ENCODE measurements around the gene ZHX3. TPM values are rescaled to one million over a fixed set of nuclear protein-coding genes. Genes with fewer than 3 reads are reported as not detected.

Gene ZHX3
- 4.0 to 5.5 TPM (median 4.7 TPM) in 5 replicates for total RNA-seq (2022; extraction: Qiagen RNA extraction; ENCODE audit: low read depth)

GRCh38 chr20:41317546-41318270 lies at the start of gene ZHX3:
Gene ZHX3 (minus strand): TSS chr20:41317731. CDS start chr20:41204916, 112,815 bp downstream.

GRCh38 chr20:41366546-41367392 lies 49.2 kb upstream of the ZHX3 start, which contains the start of gene EMILIN3:
Gene EMILIN3 (minus strand): TSS chr20:41366818. CDS start chr20:41366634, 184 bp downstream.

GRCh38 chr20:41340327-41341055 lies 23.0 kb upstream of the ZHX3 start, which contains the start of gene LPIN3:
Gene LPIN3 (plus strand): TSS chr20:41340821. CDS start chr20:41345804, 4,983 bp downstream.

GRCh38 chr20:41136680-41137613 lies 180.6 kb downstream of the ZHX3 start, which contains the start of gene PLCG1:
Gene PLCG1 (plus strand): TSS chr20:41137543. CDS start chr20:41137642, 99 bp downstream.

Other genes starting within 250 kb of the ZHX3 start
- gene PLCG1, start 180.2 kb downstream of the ZHX3 start, total RNA-seq (2022; extraction: Qiagen RNA extraction; ENCODE audit: low read depth) = 26.0 to 51.7 TPM (median 38.7 TPM) in 5 replicates
- 8.7 to 13.0 TPM (median 10.4 TPM) in 5 replicates for gene LPIN3, start 23.1 kb upstream of the ZHX3 start, total RNA-seq (2022; extraction: Qiagen RNA extraction; ENCODE audit: low read depth)
- 0.25 to 0.48 TPM (median 0.40 TPM) in 5 replicates for gene EMILIN3, start 49.1 kb upstream of the ZHX3 start, total RNA-seq (2022; extraction: Qiagen RNA extraction; ENCODE audit: low read depth)

All from A549 treated with CpdA at 1 μM for 4 hours (cell line).